Subcutaneous adipose tissue (tissue), 4 donors: ENCODE results near the gene SLC16A5. TPM values are rescaled to one million over a fixed set of nuclear protein-coding genes. Genes with fewer than 3 reads are reported as not detected.

Experiments used
- CTCF ChIP-seq: fragments of 450-650 bp; IDR thresholded peaks from one replicate; pipeline ENCODE4 v1.5.1; 2016; ENCODE audit warnings: low read depth, mild to moderate bottlenecking, control low read depth, antibody characterized with exemption, moderate library complexity
- total RNA-seq, 4 donors: library from RNA; depleted of rRNA; stranded (reverse); fragments of >200 nt; gene quantifications; one replicate each; pipeline ENCODE4 v1.1.0, GENCODE V29; 2016

SLC16A5 gene
- total RNA-seq, 4 donors from 2014 or later: 11.7 to 30.0 (median 13.2) TPM

GRCh38 chr17:75061618-75062017 is 26.1 kb upstream of the SLC16A5 start:
- no peak for TF ChIP-seq CTCF

- no peak for TF ChIP-seq CTCF
Measured at GRCh38 chr17:75063201-75063600, 24.6 kb upstream of the SLC16A5 start.

DNA sequence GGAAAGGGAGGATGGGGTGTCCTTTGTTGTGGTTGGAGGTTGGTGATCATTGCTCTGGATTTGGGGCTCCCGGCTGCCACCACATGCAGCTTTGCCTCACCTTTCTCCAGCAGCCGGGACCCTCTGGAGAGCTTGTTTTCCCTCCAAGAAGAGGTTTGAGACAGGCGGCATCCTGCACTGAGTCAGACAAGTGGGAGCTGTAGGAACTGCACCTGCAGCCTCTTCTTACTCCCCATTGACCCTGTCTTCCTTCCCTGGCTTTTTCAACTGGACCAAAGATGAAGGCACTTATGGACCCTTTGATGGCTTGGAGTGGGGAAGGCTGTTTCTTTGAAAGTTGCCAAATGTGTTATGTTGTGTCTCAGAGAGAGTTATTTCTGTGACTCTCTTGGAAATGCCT is 24.1 kb upstream of the SLC16A5 start:
- TF ChIP-seq CTCF: no peak

DNA sequence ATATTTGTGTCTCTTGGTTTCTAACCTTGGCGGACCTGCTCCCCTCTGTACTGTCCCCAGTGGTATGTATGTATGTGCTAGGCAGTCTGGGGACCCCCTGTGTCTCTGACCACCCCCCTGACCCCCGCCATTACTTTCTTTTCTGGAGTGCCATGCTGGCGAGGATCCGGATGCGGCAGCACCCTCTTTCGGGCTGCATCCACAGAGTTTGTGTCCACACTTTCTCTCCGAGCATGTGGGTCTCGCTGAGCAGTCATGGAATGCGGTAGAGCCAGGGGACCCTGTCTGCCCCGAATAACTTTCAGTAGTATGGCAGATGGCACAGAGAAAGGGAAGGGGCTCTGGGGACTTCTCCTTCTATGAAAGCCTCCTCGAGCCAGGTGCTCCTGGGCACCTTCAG is 23.7 kb upstream of the SLC16A5 start:
- no peak for TF ChIP-seq CTCF

DNA sequence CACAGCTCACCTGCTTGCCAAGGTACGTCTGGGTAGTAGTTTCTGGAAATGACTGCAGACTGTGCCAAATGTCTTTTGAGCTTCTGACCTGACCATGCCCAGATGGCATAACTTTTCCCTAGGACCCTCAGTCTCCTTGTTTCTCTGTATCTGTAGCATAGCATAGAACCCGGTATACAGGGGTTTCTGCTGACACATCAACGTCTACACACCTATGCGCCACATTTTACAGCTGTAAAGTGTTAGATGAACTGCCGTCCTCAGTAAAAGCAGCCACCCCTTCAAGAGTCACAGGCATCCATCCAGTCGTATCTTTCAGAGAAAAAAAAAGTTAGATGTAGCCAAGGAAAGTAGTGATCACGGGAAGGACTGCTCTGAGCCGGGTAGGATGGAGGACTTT is 23.3 kb upstream of the SLC16A5 start:
- no peak for TF ChIP-seq CTCF

GRCh38 chr17:75064867-75065561 is 22.7 kb upstream of the SLC16A5 start:
- TF ChIP-seq CTCF: no peak

- no peak for TF ChIP-seq CTCF
Measured at GRCh38 chr17:75065562-75066151, 22.1 kb upstream of the SLC16A5 start.
